T47D (cell line): Measurements from ENCODE around the gene EYS.
"Not testable (repeated sequence)": the region's sequence is repeated elsewhere in the genome, so short reads cannot be mapped to it uniquely, and the experiment has no call there.

Experiments used
- DNase-seq, 2 experiments: peaks; one replicate each; pipeline versions ENCODE4 v3.0.0 to v3.0.0-alpha.2; 2011 to 2012; ENCODE audit warnings: low read depth in 1 of 2, low spot score in 1 of 2
- JUND ChIP-seq: IDR thresholded peaks from 2 replicates; pipeline ENCODE4 v1.6.1; 2012; ENCODE audit warnings: low read depth
- in situ Hi-C: cut with HindIII; loops from 2 replicates; pipeline ENCODE4 v1.10.0; 2016; ENCODE audit warnings: low sequenced_read_pairs, low pct_unique_long_range_greater_than_20kb

Gene EYS

GRCh38 chr6:63872233-63872632 lies 1834.8 kb downstream of the EYS start:
- in situ Hi-C loops: no loop called here

GRCh38 chr6:63868351-63868750 lies 1838.7 kb downstream of the EYS start:
- DNase-seq: no peak
- no peak for TF ChIP-seq JUND
- in situ Hi-C loops: no loop called here

More at GRCh38 chr6:63872233-63872632, 1834.8 kb downstream of the EYS start:
- TF ChIP-seq JUND: no peak
- peak in 1 of 2 experiments; percentile 6 for DNase-seq

GRCh38 chr6:63864671-63865318 lies 1842.2 kb downstream of the EYS start:
- no peak for TF ChIP-seq JUND
- in situ Hi-C loops: no loop called here
- no peak for DNase-seq

GRCh38 chr6:63864061-63864460 lies 1843.0 kb downstream of the EYS start:
- no peak for TF ChIP-seq JUND

GRCh38 chr6:63862486-63863198 lies 1844.4 kb downstream of the EYS start:
- in situ Hi-C loops: no loop called here
- no peak for DNase-seq
- no peak for TF ChIP-seq JUND

More at GRCh38 chr6:63864061-63864460, 1843.0 kb downstream of the EYS start:
- in situ Hi-C loops: no loop called here
- no peak for DNase-seq

- no peak for DNase-seq
- in situ Hi-C loops: no loop called here
Observed at GRCh38 chr6:63859528-63859927, 1847.5 kb downstream of the EYS start.

GRCh38 chr6:63858691-63859090 lies 1848.3 kb downstream of the EYS start:
- no peak for TF ChIP-seq JUND
- no peak for DNase-seq
- in situ Hi-C loops: no loop called here

More at GRCh38 chr6:63859528-63859927, 1847.5 kb downstream of the EYS start:
- no peak for TF ChIP-seq JUND

GRCh38 chr6:63856271-63856670 lies 1850.8 kb downstream of the EYS start:
- in situ Hi-C loops: no loop called here
- no peak for TF ChIP-seq JUND
- DNase-seq: no peak

- TF ChIP-seq JUND: no peak
- no peak for DNase-seq
- in situ Hi-C loops: no loop called here
Observed at GRCh38 chr6:63844287-63844686, 1862.7 kb downstream of the EYS start.

- TF ChIP-seq JUND: no peak
- no peak for DNase-seq
- in situ Hi-C loops: no loop called here
Observed at GRCh38 chr6:63839485-63839884, 1867.5 kb downstream of the EYS start.

- DNase-seq, in situ Hi-C loops: not testable (repeated sequence)
Observed at GRCh38 chr6:63828678-63829077, 1878.3 kb downstream of the EYS start.

GRCh38 chr6:63824722-63825121 lies 1882.3 kb downstream of the EYS start:
- DNase-seq: no peak
- TF ChIP-seq JUND: no peak
- in situ Hi-C loops: no loop called here

GRCh38 chr6:63821442-63821841 lies 1885.6 kb downstream of the EYS start:
- in situ Hi-C loops: no loop called here
- no peak for DNase-seq
- TF ChIP-seq JUND: no peak
